MM.1S (cell line): ENCODE results near the gene TP53I3.

ENCODE experiments used
- DNase-seq: peaks from one replicate; pipeline ENCODE4 v3.0.0-alpha.2; 2015
- H2AFZ ChIP-seq: fragments of 300-600 bp; sonication (generic); 2 replicates; pipeline ENCODE4 v1.6.0; 2016; ENCODE audit warnings: antibody characterized with exemption, low read length
- H3F3A ChIP-seq: fragments of 300-600 bp; sonication (generic); 2 replicates; pipeline ENCODE4 v1.6.1; 2016; ENCODE audit warnings: mild to moderate bottlenecking, antibody characterized with exemption, low read length, moderate library complexity, mixed read lengths; ENCODE audit not compliant: insufficient read depth
- H3K27ac ChIP-seq: fragments of 300-600 bp; sonication (generic); 2 replicates; pipeline ENCODE4 v1.5.1; 2016; ENCODE audit warnings: mild to moderate bottlenecking, low read length
- H3K27me3 ChIP-seq: fragments of 300-600 bp; sonication (generic); replicated peaks from 2 replicates; pipeline ENCODE4 v1.6.0; 2016; ENCODE audit warnings: low read length; ENCODE audit not compliant: insufficient read depth
- H3K36me3 ChIP-seq: fragments of 300-600 bp; sonication (generic); replicated peaks from 2 replicates; pipeline ENCODE4 v1.6.1; 2016; ENCODE audit warnings: mild to moderate bottlenecking, low read length, mixed read lengths; ENCODE audit not compliant: insufficient read depth
- H3K4me1 ChIP-seq: fragments of 300-600 bp; sonication (generic); 2 replicates; pipeline ENCODE4 v1.6.1; 2016; ENCODE audit warnings: low read length, mixed read lengths
- H3K4me2 ChIP-seq: fragments of 300-600 bp; sonication (generic); 2 replicates; pipeline ENCODE4 v1.6.0; 2016; ENCODE audit warnings: low read depth, low read length
- H3K4me3 ChIP-seq: fragments of 300-600 bp; sonication (generic); 2 replicates; pipeline ENCODE4 v1.5.1; 2016; ENCODE audit warnings: low read length, mixed read lengths
- H3K79me2 ChIP-seq: fragments of 300-600 bp; sonication (generic); 2 replicates; pipeline ENCODE4 v1.6.1; 2016; ENCODE audit warnings: mixed run types, low read length, mixed read lengths
- H3K9ac ChIP-seq: fragments of 300-600 bp; sonication (generic); 2 replicates; pipeline ENCODE4 v1.6.1; 2016; ENCODE audit warnings: low read length, mixed read lengths
- H3K9me2 ChIP-seq: fragments of 300-600 bp; sonication (generic); replicated peaks from 2 replicates; pipeline ENCODE4 v1.6.1; 2016; ENCODE audit warnings: mild to moderate bottlenecking, low read length, mixed read lengths; ENCODE audit not compliant: insufficient read depth
- H3K9me3 ChIP-seq: fragments of 300-600 bp; sonication (generic); replicated peaks from 2 replicates; pipeline ENCODE4 v1.6.1; 2016; ENCODE audit warnings: mild to moderate bottlenecking, low read length, mixed read lengths; ENCODE audit not compliant: insufficient read depth
- H4K20me1 ChIP-seq: fragments of 300-600 bp; sonication (generic); 2 replicates; pipeline ENCODE4 v1.6.1; 2016; ENCODE audit warnings: mild to moderate bottlenecking, low read length, moderate library complexity, mixed read lengths; ENCODE audit not compliant: insufficient read depth
- EZH2 ChIP-seq: fragments of 300-600 bp; sonication (generic); optimal IDR thresholded peaks from 2 replicates; pipeline ENCODE3; 2017; ENCODE audit warnings: low read depth, mild to moderate bottlenecking, antibody characterized with exemption, low read length, mixed read lengths
- EZH2phosphoT487 ChIP-seq: fragments of 300-600 bp; sonication (generic); IDR thresholded peaks from 2 replicates; pipeline ENCODE4 v1.6.1; 2018; ENCODE audit warnings: antibody characterized with exemption, low read length
- TF ChIP-seq, protein P1 (sequence below): fragments of 300-600 bp; sonication (generic); IDR thresholded peaks from 2 replicates; pipeline ENCODE4 v1.5.1; 2016; ENCODE audit warnings: antibody characterized with exemption, low read length, mixed read lengths

The TP53I3 gene

DNA sequence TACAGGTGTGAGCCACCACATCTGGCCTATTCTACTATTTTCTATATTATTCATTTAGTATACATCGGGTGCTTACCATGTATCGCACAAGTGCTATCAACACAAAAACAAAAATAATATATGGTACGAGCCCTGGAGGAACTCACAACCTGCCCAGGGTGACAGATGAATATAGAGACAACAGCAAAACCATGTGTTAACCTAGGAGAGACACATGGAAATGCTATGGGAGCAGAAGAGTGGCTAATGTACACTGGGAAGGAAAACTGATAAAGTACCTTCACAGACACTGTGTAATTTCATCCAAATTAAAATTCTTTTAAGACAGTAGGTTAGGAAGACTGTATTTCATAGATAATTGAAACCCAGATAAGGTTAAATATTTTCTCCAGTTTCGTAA is 12.4 kb downstream of the TP53I3 start:
- no peaks in the 10 kb centered on the region for H4K20me1 ChIP-seq
- H3K9me3 ChIP-seq = no peaks in the 10 kb centered on the region
- H3K27ac ChIP-seq = no peak overlapping the region
- DNase-seq = no peak
- H3K4me3 ChIP-seq = no peak overlapping the region
- H3K9me2 ChIP-seq = no peaks in the 10 kb centered on the region
- H3K79me2 ChIP-seq = peaks cover 49% of the 10 kb centered on the region
- no peak overlapping the region for H2AFZ ChIP-seq
- H3K4me2 ChIP-seq = no peak overlapping the region
- H3F3A ChIP-seq = peaks cover 10% of the 10 kb centered on the region
- no peaks in the 10 kb centered on the region for H3K27me3 ChIP-seq
- no peak for TF ChIP-seq EZH2
- TF ChIP-seq EZH2phosphoT487 = no peak
- TF ChIP-seq, protein P1, sequence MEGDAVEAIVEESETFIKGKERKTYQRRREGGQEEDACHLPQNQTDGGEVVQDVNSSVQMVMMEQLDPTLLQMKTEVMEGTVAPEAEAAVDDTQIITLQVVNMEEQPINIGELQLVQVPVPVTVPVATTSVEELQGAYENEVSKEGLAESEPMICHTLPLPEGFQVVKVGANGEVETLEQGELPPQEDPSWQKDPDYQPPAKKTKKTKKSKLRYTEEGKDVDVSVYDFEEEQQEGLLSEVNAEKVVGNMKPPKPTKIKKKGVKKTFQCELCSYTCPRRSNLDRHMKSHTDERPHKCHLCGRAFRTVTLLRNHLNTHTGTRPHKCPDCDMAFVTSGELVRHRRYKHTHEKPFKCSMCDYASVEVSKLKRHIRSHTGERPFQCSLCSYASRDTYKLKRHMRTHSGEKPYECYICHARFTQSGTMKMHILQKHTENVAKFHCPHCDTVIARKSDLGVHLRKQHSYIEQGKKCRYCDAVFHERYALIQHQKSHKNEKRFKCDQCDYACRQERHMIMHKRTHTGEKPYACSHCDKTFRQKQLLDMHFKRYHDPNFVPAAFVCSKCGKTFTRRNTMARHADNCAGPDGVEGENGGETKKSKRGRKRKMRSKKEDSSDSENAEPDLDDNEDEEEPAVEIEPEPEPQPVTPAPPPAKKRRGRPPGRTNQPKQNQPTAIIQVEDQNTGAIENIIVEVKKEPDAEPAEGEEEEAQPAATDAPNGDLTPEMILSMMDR = no peak
- H3K36me3 ChIP-seq = no peaks in the 10 kb centered on the region
- peaks cover 6% of the 10 kb centered on the region; the same call in 1 of the 2 replicates for H3K4me1 ChIP-seq
- no peak overlapping the region for H3K9ac ChIP-seq

DNA sequence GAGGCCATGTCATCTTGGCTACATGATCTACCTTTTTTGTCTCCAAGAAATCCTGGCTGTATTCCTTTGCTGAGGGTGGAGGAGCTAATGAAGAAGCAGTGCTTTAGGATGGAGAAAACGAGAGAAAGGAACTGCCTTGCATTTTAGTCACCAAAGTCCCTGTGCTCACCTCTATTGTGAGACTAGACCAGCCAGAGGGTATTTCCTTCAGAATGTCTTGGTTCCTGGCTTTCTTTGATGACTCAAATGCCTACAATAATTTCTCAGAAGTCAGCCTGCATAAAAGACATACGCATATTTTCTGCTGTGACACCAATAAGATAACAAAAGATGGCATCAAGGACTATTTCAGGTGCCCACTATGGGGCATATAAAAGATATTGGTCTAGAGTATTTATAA is 19.3 kb downstream of the TP53I3 start:
- Histone ChIP-seq H3K27me3 (no peaks in the 10 kb centered on the region), H3F3A (no peaks in the 10 kb centered on the region), H3K79me2 (no peaks in the 10 kb centered on the region), H3K36me3 (0 out of 2 replicates have a peak, but pooled peaks cover 2% of the 10 kb centered on the region), H2AFZ (no peak overlapping the region), H3K4me3 (no peak overlapping the region), H3K4me2 (no peak overlapping the region), H3K27ac (no peak overlapping the region), H3K9ac (no peak overlapping the region), H4K20me1 (no peaks in the 10 kb centered on the region), H3K9me2 (no peaks in the 10 kb centered on the region), H3K9me3 (no peaks in the 10 kb centered on the region), H3K4me1 (no peaks in the 10 kb centered on the region)
- TF ChIP-seq EZH2phosphoT487 (no peak), EZH2 (no peak)
- DNase-seq = no peak

DNA sequence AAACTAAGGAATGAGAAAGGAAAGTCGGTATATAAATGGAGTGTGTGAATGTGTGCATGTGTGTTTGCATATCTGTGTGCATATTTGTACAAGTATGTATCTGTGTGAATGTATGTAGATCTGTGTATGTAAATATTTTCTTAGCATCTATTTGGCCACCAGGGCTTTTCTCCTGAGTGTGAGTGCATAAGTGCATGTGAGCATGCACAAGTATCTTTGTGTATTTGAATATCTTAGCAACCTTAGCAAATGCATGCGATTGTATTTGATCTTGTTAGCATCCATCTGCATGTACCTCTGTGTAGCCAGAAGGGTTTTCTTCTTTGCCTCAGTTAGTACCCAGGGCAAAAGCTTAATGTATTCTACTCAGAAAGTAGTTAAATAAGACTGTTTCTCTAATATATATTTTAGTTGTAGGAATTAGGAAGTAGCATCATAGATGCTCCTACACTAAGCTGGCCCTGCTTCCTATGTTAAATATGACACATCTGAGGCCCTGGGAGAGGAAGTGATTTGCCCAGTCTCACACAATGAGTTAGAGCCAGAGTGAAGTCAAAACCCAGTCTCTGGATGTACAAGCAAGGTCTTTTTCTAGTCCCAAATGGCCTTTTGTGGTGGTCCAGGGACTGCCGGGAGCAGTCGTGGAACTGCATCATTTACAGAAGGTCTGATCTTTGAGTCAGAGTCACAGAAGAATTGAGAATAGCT is 25.9 kb downstream of the TP53I3 start:
- Histone ChIP-seq H3F3A (no peaks in the 10 kb centered on the region), H2AFZ (no peak overlapping the region)

More for the DNA sequence above, 25.9 kb downstream of the TP53I3 start:
- no peaks in the 10 kb centered on the region for H3K27me3 ChIP-seq
- H3K4me3 ChIP-seq = no peak overlapping the region
- no peaks in the 10 kb centered on the region for H3K9me2 ChIP-seq
- H3K4me1 ChIP-seq = no peaks in the 10 kb centered on the region
- H3K9ac ChIP-seq = no peak overlapping the region
- H3K4me2 ChIP-seq = no peak overlapping the region
- no peaks in the 10 kb centered on the region for H3K9me3 ChIP-seq
- no peak overlapping the region for H3K27ac ChIP-seq
- H3K79me2 ChIP-seq = no peaks in the 10 kb centered on the region
- DNase-seq = no peak
- no peaks in the 10 kb centered on the region for H4K20me1 ChIP-seq
- H3K36me3 ChIP-seq = no peaks in the 10 kb centered on the region
- TF ChIP-seq, protein P1 = no peak
- TF ChIP-seq EZH2phosphoT487 (no peak), EZH2 (no peak)
